ENCODE measurements around the gene ZGPAT. TPM values are rescaled to one million over a fixed set of nuclear protein-coding genes. Genes with fewer than 3 reads are reported as not detected.

ZGPAT gene
- total RNA-seq, 1 donor = 11.8 TPM

- no peak overlapping the region for H3K4me3 ChIP-seq (ENCODE audit: low read depth, low read length)
- DNase-seq (ENCODE audit: low read depth) = no peak
- no peak for TF ChIP-seq CTCF (IDR thresholded peaks at IDR 0.05; ENCODE audit: insufficient read depth, low read length)
Observed at GRCh38 chr20:63742381-63743024, 34.7 kb downstream of the ZGPAT start.

- no peak for DNase-seq (ENCODE audit: low read depth)
- H3K4me3 ChIP-seq (ENCODE audit: low read depth, low read length) = no peak overlapping the region
- TF ChIP-seq CTCF (IDR thresholded peaks at IDR 0.05; ENCODE audit: insufficient read depth, low read length) = no peak
Observed at GRCh38 chr20:63743210-63743970, 35.6 kb downstream of the ZGPAT start.

DNA sequence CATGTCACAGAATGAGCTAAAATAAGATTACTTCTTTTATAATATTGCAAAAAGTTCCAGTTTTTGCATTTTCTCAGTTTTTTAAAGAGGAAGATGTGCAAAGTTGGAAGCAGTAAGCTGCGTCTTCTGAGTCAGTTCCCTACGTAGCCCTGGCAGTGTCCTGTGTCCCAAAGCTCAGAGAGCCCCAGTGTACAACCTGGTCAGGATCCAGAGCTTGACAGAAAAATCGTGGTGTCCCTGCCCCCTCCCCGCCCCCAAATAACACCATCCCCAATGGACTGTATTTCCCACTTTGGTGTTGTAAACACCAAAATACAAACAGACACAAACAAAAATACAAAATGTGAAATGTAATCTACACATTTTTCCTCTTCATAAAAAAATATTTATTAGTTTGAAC, 36.3 kb downstream of the ZGPAT start:
- no peak overlapping the region for H3K4me3 ChIP-seq (ENCODE audit: low read depth, low read length)
- no peak for DNase-seq (ENCODE audit: low read depth)
- no peak for TF ChIP-seq CTCF (IDR thresholded peaks at IDR 0.05; ENCODE audit: insufficient read depth, low read length)

DNA sequence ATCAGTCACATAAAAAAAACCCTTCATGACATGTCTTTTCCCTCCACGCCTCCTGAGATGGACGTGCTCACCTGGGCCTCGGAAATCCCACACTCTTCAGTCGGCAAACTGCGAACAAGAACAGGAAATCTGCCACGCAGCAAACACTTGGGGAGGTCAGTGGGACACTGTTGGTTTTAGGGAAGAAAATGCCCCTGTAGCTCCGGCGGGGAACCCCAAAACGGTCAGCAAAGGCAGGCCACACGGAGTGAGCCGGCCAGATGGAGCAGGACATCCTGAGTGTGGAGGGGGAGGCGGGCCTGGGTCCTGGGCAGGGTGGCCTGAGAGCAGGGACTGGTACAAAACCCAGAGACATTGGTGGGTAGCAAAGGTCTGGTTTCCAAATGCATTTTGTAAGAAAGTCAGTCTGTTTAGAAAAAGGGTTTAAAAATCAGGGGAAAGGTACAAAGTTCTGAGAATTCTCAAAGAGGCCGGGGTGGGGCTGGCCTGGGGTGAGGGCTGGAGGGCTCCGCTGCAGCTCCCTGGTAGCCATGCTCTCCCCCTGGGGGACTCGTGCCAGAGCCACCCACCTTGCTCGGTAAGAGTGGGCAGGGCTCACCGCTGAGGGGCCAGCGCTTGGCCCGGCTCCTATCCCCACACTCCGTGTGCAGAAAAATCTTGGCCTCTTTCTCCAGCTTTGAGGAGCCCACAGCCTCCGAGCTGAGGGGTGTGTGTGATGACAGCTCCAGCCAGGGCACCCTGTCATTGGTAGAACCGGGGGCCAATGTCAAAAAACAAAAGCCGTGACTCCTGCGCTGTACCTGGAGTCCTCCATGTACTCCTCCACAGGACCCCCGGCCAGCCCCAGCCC, 37.0 kb downstream of the ZGPAT start:
- no peak for TF ChIP-seq CTCF (IDR thresholded peaks at IDR 0.05; ENCODE audit: insufficient read depth, low read length)
- no peak overlapping the region for H3K4me3 ChIP-seq (ENCODE audit: low read depth, low read length)
- no peak for DNase-seq (ENCODE audit: low read depth)

GRCh38 chr20:63745424-63745805, 37.6 kb downstream of the ZGPAT start:
- no peak for DNase-seq (ENCODE audit: low read depth)
- no peak overlapping the region for H3K4me3 ChIP-seq (ENCODE audit: low read depth, low read length)
- no peak for TF ChIP-seq CTCF (IDR thresholded peaks at IDR 0.05; ENCODE audit: insufficient read depth, low read length)

DNA sequence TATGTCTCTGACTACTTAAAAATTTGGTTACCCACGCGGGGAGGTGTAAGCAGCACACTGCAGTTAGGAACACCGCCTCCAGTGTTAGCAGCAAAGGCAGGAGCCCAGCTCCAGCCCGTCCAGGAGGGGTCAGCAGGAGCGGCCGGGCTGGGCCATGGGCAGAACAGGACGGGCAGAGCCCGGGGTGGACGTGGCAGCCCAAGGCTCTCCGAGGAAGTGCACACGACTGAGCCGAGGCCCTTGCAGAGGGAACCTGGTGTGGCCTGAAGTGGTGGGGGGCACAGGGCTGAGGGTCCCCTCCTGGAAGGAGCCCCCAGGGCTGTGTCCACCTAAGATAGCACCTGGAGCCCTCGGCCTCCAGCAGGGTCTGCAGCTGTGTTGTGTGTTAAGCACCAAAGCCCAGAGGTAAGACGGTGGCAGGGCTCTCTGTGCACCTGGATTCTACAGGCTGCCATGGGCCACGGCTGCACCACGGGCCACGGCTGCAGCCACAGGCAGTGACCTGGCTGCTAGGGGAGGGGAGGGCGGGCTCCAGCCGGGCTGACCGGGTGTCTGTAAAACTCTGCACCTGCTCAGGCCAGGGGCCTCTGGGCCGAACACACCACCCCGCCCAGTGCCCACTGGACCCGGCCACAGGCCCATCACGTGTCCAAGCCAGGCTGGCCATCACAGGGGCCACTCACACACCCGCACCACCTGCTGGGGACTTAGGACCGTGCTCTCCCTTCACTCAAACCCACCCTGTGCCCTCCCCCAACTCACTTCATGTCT, 38.3 kb downstream of the ZGPAT start:
- no peak for TF ChIP-seq CTCF (IDR thresholded peaks at IDR 0.05; ENCODE audit: insufficient read depth, low read length)
- H3K4me3 ChIP-seq (ENCODE audit: low read depth, low read length) = no peak overlapping the region
- no peak for DNase-seq (ENCODE audit: low read depth)
